GM19468 (cell line): ENCODE results near the gene PVRIG.
"Not testable (repeated sequence)": the region's sequence is repeated elsewhere in the genome, so short reads cannot be mapped to it uniquely, and the experiment has no call there.

Source experiments
- ATAC-seq: cut with Tn5 transposase; IDR thresholded peaks from one replicate; pipeline ENCODE4 v1.9.1; 2021; ENCODE audit warnings: mild to moderate bottlenecking, moderate library complexity, moderate number of reproducible peaks; ENCODE audit not compliant: unreplicated experiment; ENCODE audit errors: extremely low read depth

Gene PVRIG

GRCh38 chr7:100192969-100193368 is 26.8 kb upstream of the PVRIG start:
- ATAC-seq = no peak

GRCh38 chr7:100195222-100195621 is 24.5 kb upstream of the PVRIG start:
- no peak for ATAC-seq

- ATAC-seq = not testable (repeated sequence)
These were observed 23.8 kb upstream of the PVRIG start for GRCh38 chr7:100195901-100196322.

- ATAC-seq = no peak
These were observed 21.5 kb upstream of the PVRIG start for GRCh38 chr7:100198266-100198665.

- ATAC-seq = no peak
These were observed 19.1 kb upstream of the PVRIG start for GRCh38 chr7:100200693-100201092.

GRCh38 chr7:100204454-100204853 is 15.3 kb upstream of the PVRIG start:
- ATAC-seq = no peak

GRCh38 chr7:100208911-100209408 is 10.8 kb upstream of the PVRIG start:
- peak; percentile 67 for ATAC-seq

GRCh38 chr7:100209493-100209892 is 10.3 kb upstream of the PVRIG start:
- no peak for ATAC-seq

- no peak for ATAC-seq
These were observed 8.9 kb upstream of the PVRIG start for GRCh38 chr7:100210805-100211204.

- ATAC-seq = no peak
These were observed 8.4 kb upstream of the PVRIG start for GRCh38 chr7:100211342-100211780.

GRCh38 chr7:100212631-100213286 is 7.0 kb upstream of the PVRIG start:
- ATAC-seq = no peak

- ATAC-seq = no peak
These were observed 6.1 kb upstream of the PVRIG start for GRCh38 chr7:100213672-100214071.

- ATAC-seq = not testable (repeated sequence)
These were observed 5.4 kb upstream of the PVRIG start for GRCh38 chr7:100214356-100214755.

GRCh38 chr7:100215895-100216294 is 3.9 kb upstream of the PVRIG start:
- no peak for ATAC-seq

- ATAC-seq = peak; percentile 13
These were observed 1.8 kb upstream of the PVRIG start for GRCh38 chr7:100217934-100218333.

- ATAC-seq = no peak
These were observed 445 bp upstream of the PVRIG start for GRCh38 chr7:100219271-100219737.

GRCh38 chr7:100220586-100221230 is 959 bp downstream of the PVRIG start:
- ATAC-seq = no peak

GRCh38 chr7:100221231-100221718 is 1.5 kb downstream of the PVRIG start:
- no peak for ATAC-seq

- ATAC-seq = no peak
These were observed 2.2 kb downstream of the PVRIG start for GRCh38 chr7:100221767-100222444.

- ATAC-seq = no peak
These were observed 2.8 kb downstream of the PVRIG start for GRCh38 chr7:100222445-100223132.
